ENCODE data around the gene TRIM43. TPM values are rescaled to one million over a fixed set of nuclear protein-coding genes. Genes with fewer than 3 reads are reported as not detected.

Gene TRIM43
- total and polyA plus RNA-seq, 2 of the 4 experiments (the other 2 are of a cell fraction): not detected

Small RNA genes within 50 kb of the gene (microRNA-seq; reads per million reads assigned to microRNA genes)
- gene AC009237.4 (ENCODE audit: insufficient read depth, insufficient read length) (not detected), gene AC009237.7 (ENCODE audit: insufficient read depth, insufficient read length) (not detected)

Small RNA genes within 50 kb of the gene (small RNA-seq; reads per million reads assigned to genes)
- 0 reads per million in 5 experiments for gene AC009237.4
- gene AC009237.7: 0 reads per million in 5 experiments

Other genes with a start within 250 kb of the TRIM43 start
- gene FAHD2A, start 189.3 kb upstream of the TRIM43 start, total RNA-seq (2012; rRNA removed): 35.0 and 36.2 TPM in 2 replicates
- 34.0 and 35.1 TPM in 2 replicates for gene FAHD2A, start 189.3 kb upstream of the TRIM43 start, polyA plus RNA-seq (2012; rRNA removed)
- gene TRIM43B, start 107.2 kb upstream of the TRIM43 start, total RNA-seq (2012; rRNA removed): not detected in 2 replicates
- not detected in 2 replicates for gene TRIM43B, start 107.2 kb upstream of the TRIM43 start, polyA plus RNA-seq (2012; rRNA removed)

Measured in IMR-90 (cell line).